Measurements from ENCODE around the gene SMPX.

- no peak for TF ChIP-seq CTCF (IDR thresholded peaks at IDR 0.05; ENCODE audit: insufficient read depth, low read length)
- no peak for TF ChIP-seq GABPA (IDR thresholded peaks at IDR 0.05; ENCODE audit: low read depth)
- no peak for TF ChIP-seq REST (IDR thresholded peaks at IDR 0.05; ENCODE audit: insufficient replicate concordance, low read depth)
- no peak for TF ChIP-seq POLR2AphosphoS5 (IDR thresholded peaks at IDR 0.05; ENCODE audit: low read depth)
- TF ChIP-seq SPI1 (IDR thresholded peaks at IDR 0.05; ENCODE audit: borderline replicate concordance, low read depth), result no peak
Measured at GRCh38 chrX:21700275-21700674, 57.6 kb downstream of the SMPX start.

Measured in HL-60 (cell line).